T-helper 17 cell (primary cell): Measurements from ENCODE around the gene KIAA0753. TPM values are rescaled to one million over a fixed set of nuclear protein-coding genes. Genes with fewer than 3 reads are reported as not detected.
"Not testable (repeated sequence)": the region's sequence is repeated elsewhere in the genome, so short reads cannot be mapped to it uniquely, and the experiment has no call there.

ENCODE experiments used
- ATAC-seq: fragments of 150-1000 bp; cut with Tn5 transposase; 2 replicates; pipeline ENCODE4 v1.10.0; 2021; ENCODE audit warnings: mild to moderate bottlenecking, moderate library complexity
- DNase-seq, 3 donors: peaks; one replicate each; pipeline versions ENCODE4 v3.0.0 to v3.0.0-alpha.2; 2020 to 2021
- H3K9me3 ChIP-seq: one replicate; pipeline ENCODE4 v1.7.0; 2013; ENCODE audit warnings: low read length, mild to moderate bottlenecking; ENCODE audit not compliant: control insufficient read depth, poor library complexity, severe bottlenecking
- H3K27ac Mint-ChIP-seq: one replicate; pipeline ENCODE4 v1.8.0; 2022; ENCODE audit warnings: mild to moderate bottlenecking, moderate library complexity, mixed read lengths
- H3K27me3 Mint-ChIP-seq: one replicate; pipeline ENCODE4 v1.8.0; 2022; ENCODE audit warnings: mixed read lengths
- H3K36me3 Mint-ChIP-seq: one replicate; pipeline ENCODE4 v1.8.0; 2022; ENCODE audit warnings: low read depth, mixed read lengths
- H3K4me1 Mint-ChIP-seq: one replicate; pipeline ENCODE4 v1.8.0; 2022; ENCODE audit warnings: mild to moderate bottlenecking, mixed read lengths
- H3K4me3 Mint-ChIP-seq: one replicate; pipeline ENCODE4 v1.8.0; 2022; ENCODE audit warnings: mild to moderate bottlenecking, moderate library complexity, mixed read lengths
- total RNA-seq, 4 donors: library from RNA in 2 of 4; stranded (reverse) in 2 of 4; gene quantifications; one replicate each; pipeline ENCODE4 v1.2.3 and lab custom pipeline; 2022 to 2026

Gene KIAA0753
- total RNA-seq, 2 donors from 2014 or later = 10.8 to 12.1 TPM

DNA sequence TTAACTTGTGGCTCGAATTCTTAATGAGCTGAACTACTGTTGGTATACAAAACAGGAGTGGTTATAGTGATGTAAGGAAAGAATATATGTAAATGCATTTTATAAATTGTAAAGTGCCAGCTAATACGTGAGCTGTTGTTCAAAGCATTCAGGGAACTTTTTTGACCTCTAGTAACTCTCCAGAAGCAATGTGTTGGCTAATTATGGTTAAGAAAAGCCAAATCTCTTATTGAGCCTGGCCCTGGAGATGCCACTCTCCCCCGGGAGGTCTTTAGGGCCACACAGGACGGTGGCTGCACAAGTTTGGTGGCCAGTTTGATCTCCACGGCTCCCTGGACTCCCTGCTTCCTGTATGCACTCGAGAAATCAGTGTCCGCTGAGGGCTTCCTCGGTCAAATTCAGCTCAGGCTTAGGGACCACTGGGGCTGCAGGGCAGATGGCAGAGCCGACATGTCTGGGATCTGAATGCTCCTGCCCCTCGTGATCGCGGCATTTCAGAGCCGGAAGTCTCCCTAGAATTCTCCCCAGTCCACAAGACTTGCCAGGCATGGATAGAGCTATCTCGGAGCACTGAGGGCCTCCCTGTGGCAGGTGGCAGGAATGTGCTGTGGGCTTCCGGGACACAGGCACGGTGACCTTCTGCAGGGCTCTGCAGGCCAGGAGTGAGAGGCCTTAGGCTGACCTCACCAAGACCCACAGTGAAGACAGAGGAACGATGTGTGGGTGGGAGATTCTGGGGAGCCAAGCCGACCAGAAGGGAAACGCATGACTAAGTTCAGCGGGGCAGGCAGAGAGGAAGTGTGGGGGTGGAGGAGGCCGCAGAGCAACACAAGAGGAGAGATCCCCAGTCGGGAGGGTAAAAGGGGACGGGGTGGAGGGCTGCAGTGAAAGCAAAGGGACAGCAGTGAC, 65.6 kb downstream of the KIAA0753 start:
- ATAC-seq (peak; percentile 46), DNase-seq (no peak)
- peak overlapping the region; percentile 82 for H3K4me3 Mint-ChIP-seq
- no peaks in the 10 kb centered on the region for H3K36me3 Mint-ChIP-seq
- no peaks in the 10 kb centered on the region for H3K9me3 ChIP-seq
- peak overlapping the region; percentile 83 for H3K27ac Mint-ChIP-seq
- no peaks in the 10 kb centered on the region for H3K27me3 Mint-ChIP-seq
- H3K4me1 Mint-ChIP-seq = peaks cover 14% of the 10 kb centered on the region

DNA sequence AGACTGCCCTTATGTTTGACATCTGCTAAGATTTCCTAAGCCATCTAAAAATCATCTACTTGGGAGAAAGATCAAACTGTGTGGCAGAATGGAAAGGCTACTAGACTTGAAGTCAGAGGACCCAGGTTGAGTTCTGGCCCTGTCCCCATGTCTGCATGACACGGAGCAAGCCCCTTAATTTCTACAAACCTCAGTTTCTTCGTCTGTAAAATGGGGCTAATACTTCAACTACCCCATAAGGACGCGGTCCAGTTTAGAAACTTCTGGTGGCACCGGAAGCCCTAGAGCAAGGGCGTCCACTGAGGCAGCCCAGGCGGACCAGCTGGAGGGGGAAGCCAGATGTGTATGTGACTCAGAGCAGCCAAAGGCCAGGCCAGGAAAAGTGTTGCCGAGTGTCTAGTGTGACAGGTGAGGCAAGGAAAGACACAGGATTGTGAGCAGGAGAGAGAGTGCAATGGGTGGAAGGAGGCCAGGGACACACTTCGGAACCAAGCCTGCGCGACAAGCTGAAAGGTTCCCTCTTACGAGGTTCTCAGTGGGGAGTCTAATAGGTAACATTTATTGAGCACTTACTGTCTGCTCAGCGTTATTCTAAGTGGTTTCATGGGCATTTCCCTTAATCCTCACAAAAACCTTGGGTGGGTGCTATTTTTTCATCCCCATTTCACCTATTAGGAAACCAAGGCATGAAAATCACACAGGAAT, 66.4 kb downstream of the KIAA0753 start:
- Mint-ChIP-seq H3K27ac (peak overlapping the region; percentile 32), H3K27me3 (no peaks in the 10 kb centered on the region), H3K36me3 (no peaks in the 10 kb centered on the region), H3K4me1 (peaks cover 14% of the 10 kb centered on the region), H3K4me3 (peak overlapping the region; percentile 7)
- DNase-seq = no peak
- H3K9me3 ChIP-seq = no peaks in the 10 kb centered on the region
- no peak for ATAC-seq

DNA sequence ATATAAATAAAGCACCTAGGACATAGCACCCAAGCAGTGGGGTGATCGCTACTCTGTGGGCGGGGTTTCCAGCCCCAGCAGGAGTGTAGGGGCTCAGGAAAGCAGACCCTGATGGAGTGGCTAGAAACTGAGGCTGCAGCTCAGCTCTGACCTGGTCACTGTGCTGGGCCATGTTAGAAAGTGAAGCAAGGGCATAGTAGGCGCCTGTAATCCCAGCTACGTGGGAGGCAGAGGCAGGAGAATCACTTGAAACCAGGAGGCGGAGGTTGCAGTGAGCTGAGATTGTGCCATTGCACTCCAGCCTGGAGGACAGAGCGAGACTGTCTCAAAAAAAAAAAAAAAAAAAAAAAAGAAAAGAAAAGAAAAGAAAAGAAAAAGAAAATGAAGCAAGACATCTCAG, 67.0 kb downstream of the KIAA0753 start:
- not testable (repeated sequence) for H3K4me3 Mint-ChIP-seq, H3K36me3 Mint-ChIP-seq, DNase-seq, H3K27ac Mint-ChIP-seq, H3K9me3 ChIP-seq, ATAC-seq, H3K27me3 Mint-ChIP-seq
- peaks cover 14% of the 10 kb centered on the region for H3K4me1 Mint-ChIP-seq

DNA sequence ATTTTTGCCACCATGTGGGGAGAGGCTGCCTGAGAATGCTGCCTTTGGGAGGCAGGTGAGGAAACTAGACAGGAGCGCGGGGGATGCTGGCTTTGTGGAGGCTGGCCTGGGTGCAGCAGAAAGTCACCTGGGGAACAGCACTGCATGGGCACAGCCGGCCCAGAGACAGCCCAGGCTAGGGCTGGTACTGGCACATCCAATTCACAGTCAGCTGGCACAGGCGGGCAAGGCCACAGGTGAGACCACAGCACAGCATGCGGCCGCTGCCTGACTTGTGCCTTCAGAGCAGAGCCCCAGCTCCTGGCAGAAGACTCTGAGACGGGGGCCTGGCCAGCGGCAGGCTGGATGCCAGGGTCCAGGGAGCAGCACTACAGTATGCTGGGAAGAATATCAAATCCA, 67.5 kb downstream of the KIAA0753 start:
- peaks cover 14% of the 10 kb centered on the region for H3K4me1 Mint-ChIP-seq
- H3K36me3 Mint-ChIP-seq = no peaks in the 10 kb centered on the region
- no peak overlapping the region for H3K27ac Mint-ChIP-seq
- H3K4me3 Mint-ChIP-seq = no peak overlapping the region
- peaks cover 1% of the 10 kb centered on the region for H3K27me3 Mint-ChIP-seq
- DNase-seq (no peak), ATAC-seq (no peak)
- no peaks in the 10 kb centered on the region for H3K9me3 ChIP-seq

DNA sequence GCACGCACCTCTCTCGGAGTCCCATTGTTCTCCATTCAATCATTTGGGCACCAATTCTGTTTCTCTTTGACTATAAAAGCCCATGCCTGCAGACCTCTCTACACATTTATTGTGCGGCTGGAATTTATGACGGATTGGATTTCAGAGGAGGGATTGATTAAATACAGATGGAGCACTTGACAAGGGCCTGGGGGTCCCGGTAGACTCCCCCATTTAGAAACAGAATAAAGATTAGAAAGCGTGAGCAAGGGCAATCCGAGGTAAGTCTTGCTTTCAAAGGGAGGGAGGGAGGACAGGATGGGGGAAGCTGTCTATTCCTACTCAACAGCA, 69.1 kb downstream of the KIAA0753 start:
- ATAC-seq = no peak
- no peak overlapping the region for H3K27ac Mint-ChIP-seq

DNA sequence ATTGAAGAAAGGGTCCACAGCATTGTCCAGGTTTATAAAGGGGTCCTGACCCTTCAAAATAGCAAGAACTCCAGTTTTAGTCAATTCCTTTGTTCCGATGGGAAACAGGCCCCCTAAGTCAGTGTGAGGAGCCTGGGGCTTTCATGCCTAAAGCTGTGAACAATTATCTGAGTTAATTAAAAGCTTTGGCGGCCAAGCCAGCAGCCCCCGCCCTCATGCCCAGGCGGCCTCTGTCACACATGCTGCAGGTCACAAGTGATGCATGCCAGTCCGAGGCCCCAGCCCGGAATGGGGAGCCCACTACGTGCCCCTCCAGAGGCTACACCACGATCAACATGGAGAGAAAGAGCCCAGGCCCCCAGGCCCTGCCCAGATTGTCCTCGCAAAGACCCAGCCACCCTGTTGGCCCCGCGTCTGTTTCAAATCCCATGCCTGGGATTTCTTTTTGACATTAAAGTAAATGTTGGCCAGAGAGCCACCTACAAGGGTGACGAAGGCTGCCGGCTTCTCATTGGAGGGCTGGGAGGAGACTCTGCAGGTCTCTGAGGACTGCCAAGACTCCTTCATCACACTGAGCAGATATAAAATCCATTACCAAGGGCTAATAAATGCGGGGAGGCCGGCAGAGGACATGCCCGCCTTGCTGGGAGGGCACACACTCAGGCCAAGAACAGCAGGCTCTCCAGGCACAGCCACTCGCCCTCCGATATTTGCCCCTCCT, 69.6 kb downstream of the KIAA0753 start:
- Mint-ChIP-seq H3K27me3 (peaks cover 7% of the 10 kb centered on the region), H3K4me1 (peaks cover 11% of the 10 kb centered on the region), H3K4me3 (no peak overlapping the region), H3K36me3 (no peaks in the 10 kb centered on the region), H3K27ac (no peak overlapping the region)
- no peaks in the 10 kb centered on the region for H3K9me3 ChIP-seq
- ATAC-seq = no peak
- DNase-seq = no peak

More for the DNA sequence above, 69.1 kb downstream of the KIAA0753 start:
- Mint-ChIP-seq H3K36me3 (no peaks in the 10 kb centered on the region), H3K4me3 (no peak overlapping the region), H3K4me1 (peaks cover 14% of the 10 kb centered on the region), H3K27me3 (peaks cover 7% of the 10 kb centered on the region)
- H3K9me3 ChIP-seq = no peaks in the 10 kb centered on the region
- DNase-seq = no peak

DNA sequence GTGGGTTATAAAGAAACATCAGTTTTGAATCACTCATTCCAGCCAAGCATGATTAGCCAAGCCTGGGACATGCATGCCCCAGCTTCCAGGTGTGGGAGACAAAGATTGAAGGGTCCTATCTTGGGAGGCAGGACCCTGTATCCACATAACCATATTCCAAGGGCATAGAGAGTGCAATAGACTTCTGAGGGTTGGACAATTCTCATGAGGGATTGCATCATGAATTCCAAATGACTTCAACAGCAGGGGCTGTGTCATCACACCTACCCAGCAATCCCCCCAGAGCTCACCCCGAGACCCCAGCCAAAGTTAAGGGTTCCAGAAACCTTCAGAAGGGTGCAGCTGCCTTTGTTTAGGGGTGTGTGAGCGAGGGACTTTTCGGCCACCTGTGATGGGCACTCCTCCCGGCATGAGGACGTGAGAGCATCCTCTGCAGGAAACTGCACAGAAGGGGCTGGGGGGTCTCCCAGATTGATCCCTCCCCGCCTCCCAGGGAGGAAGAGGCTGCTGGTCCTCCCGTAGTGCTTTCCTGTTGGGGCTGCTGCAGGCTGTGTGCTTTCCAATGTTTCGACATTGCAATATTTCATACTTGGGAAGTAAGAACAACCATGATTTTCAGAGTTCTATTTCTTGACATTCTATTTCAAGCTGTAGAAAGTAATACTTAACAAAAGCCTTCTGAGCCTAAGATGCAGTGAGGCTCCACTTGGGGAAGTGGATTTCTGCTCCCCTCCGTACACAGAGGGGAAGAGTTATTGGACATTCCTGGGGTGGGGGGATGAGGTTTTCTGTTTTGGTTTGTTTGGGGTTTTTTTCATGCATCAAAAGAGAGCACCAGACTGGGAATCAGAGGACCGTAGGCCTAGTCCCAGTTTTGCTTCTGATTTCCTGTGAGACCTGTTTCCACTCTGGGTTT, 70.9 kb downstream of the KIAA0753 start:
- ATAC-seq (no peak), DNase-seq (no peak)
- no peak overlapping the region for H3K4me3 Mint-ChIP-seq
- no peaks in the 10 kb centered on the region for H3K36me3 Mint-ChIP-seq
- peaks cover 11% of the 10 kb centered on the region for H3K27me3 Mint-ChIP-seq
- H3K4me1 Mint-ChIP-seq = no peaks in the 10 kb centered on the region
- no peaks in the 10 kb centered on the region for H3K9me3 ChIP-seq
- H3K27ac Mint-ChIP-seq = no peak overlapping the region

DNA sequence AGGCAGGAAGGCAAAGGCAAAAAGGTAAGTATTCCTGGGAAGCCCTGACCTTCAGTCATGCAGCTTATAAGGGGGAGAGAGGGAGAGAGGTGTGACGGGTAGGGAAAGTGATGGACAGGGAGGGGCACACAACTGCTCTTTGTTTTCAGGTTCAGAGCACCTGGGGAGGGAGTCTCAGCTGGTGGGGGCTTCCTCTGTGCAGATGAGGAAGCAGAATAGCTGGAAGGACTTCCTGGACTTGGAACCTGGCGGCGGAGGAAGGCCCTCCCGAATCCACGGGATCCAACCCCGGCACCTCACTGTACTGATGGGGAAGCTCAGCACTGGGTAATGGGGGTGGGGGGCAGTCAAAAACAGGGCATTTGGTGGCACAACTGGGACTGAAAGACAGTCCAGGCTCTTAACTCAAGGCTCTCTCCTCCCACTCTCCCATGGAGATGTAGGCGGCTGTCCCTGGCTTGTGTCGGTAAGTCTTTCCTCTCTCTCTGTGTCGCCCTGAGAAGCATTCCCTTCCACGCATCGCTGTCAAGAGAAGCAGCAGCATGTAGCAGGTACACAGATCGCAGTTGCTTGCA, 72.2 kb downstream of the KIAA0753 start:
- Mint-ChIP-seq H3K27ac (no peak overlapping the region), H3K27me3 (peaks cover 23% of the 10 kb centered on the region), H3K4me3 (no peak overlapping the region), H3K4me1 (no peaks in the 10 kb centered on the region), H3K36me3 (no peaks in the 10 kb centered on the region)
- ATAC-seq (no peak), DNase-seq (no peak)
- no peaks in the 10 kb centered on the region for H3K9me3 ChIP-seq

DNA sequence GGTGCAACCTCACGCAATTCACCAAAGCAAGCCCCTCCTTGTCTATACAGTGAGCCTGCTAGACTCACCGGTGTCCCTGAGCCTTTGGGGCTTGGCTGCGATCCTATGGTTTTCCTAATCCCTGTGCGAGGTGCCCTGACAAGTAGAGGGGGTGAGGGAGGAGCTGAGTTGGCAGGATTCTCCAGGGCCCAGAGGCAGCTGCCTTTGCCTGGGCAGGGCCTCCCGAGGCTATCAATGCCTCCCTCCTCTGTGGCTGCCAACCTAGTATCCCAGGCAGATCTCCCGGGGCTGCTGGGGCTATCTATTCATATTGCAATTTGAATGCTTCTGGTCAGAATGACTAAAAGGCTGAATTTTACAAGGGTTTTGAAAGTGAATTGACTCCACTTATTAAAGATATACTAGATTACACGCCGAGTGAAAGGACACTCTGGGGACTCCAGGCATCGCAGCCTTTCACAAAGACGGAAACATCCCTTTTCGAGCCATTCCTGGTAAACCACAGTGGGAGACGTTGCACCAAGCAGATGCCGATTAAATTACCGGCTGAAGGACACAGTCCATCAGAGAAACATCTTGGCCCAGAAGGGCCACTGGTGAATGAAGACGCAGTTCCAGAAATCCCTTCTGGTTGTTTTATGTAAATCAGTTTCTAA, 72.9 kb downstream of the KIAA0753 start:
- ATAC-seq (no peak), DNase-seq (no peak)
- H3K9me3 ChIP-seq = no peaks in the 10 kb centered on the region
- Mint-ChIP-seq H3K36me3 (no peaks in the 10 kb centered on the region), H3K4me3 (no peak overlapping the region), H3K27me3 (peaks cover 28% of the 10 kb centered on the region), H3K27ac (no peak overlapping the region), H3K4me1 (no peaks in the 10 kb centered on the region)

DNA sequence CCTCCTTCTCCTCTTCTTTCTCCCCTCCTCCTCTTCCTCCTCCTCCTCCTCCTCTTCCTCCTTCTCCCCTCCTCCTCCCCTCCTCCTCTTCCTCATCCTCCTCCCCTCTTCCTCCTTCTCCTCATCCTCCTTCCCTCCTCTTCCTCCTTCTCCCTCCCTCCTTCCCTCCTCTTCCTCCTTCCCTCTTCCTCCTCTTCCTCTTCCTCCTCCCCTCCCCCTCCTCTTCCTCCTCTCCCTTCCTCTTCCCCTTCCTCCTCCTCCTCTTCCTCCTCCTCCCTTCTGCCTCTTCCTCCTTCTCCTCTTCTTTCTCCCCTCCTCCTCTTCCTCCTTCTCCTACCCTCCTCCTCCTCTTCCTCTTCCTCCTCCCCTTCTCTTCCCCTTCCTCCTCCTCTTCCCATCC, 79.1 kb downstream of the KIAA0753 start:
- H3K27ac Mint-ChIP-seq = no peak overlapping the region
- DNase-seq = no peak
- ATAC-seq = no peak

DNA sequence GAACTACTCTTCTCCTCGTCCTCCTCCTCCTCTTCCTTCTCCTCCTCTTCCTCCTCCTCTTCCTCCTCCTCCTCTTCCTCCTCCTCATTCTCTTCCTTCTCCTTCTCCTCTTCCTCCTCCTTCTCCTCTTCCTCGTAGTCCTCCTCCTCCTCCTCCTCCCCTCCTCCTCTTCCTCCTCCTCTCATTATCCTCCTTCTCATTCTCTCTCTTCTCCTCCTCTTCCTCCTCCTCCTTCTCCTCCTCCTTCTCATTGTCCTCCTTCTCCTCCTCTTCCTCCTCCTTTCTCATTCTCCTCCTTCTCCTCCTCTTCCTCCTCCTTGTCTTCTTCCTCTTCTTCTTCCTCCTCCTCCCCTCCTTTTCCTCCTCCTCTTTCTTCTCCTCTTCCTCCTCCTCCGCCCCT, 80.0 kb downstream of the KIAA0753 start:
- DNase-seq (no peak), ATAC-seq (no peak)
- H3K27me3 Mint-ChIP-seq = peaks cover 56% of the 10 kb centered on the region
- no peaks in the 10 kb centered on the region for H3K9me3 ChIP-seq
- peaks cover 8% of the 10 kb centered on the region for H3K4me1 Mint-ChIP-seq
- no peaks in the 10 kb centered on the region for H3K36me3 Mint-ChIP-seq
- no peak overlapping the region for H3K4me3 Mint-ChIP-seq
- no peak overlapping the region for H3K27ac Mint-ChIP-seq

More for the DNA sequence above, 79.1 kb downstream of the KIAA0753 start:
- H3K27me3 Mint-ChIP-seq = peaks cover 55% of the 10 kb centered on the region
- peaks cover 7% of the 10 kb centered on the region for H3K4me1 Mint-ChIP-seq
- H3K36me3 Mint-ChIP-seq = no peaks in the 10 kb centered on the region
- no peaks in the 10 kb centered on the region for H3K9me3 ChIP-seq
- H3K4me3 Mint-ChIP-seq = no peak overlapping the region

DNA sequence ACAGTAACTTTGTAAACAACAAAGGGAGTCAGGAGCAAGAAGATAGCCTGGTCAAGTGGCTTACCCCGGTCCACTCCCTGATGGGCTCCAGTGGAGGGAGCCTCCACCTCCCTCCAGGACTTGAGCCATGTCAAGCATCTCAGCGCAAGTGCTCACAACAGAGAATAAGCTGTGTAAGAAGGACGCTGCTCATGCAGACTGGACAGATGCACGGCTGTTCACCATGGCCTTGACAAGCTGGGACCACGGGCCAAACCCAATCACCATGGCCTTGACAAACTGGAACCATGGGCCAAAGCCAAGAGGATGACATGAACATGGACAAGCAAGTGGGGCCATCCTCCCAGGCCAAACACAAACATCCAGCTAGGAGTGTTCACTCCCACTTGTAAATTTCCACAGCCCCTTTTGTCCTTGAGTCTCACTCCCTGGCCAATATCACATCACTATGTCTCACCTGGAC, 80.7 kb downstream of the KIAA0753 start:
- H3K27me3 Mint-ChIP-seq = peaks cover 60% of the 10 kb centered on the region
- ATAC-seq (no peak), DNase-seq (no peak)

More for the DNA sequence above, 80.7 kb downstream of the KIAA0753 start:
- H3K36me3 Mint-ChIP-seq = peaks cover 2% of the 10 kb centered on the region
- no peak overlapping the region for H3K4me3 Mint-ChIP-seq
- no peaks in the 10 kb centered on the region for H3K9me3 ChIP-seq
- H3K27ac Mint-ChIP-seq = no peak overlapping the region
- peaks cover 13% of the 10 kb centered on the region for H3K4me1 Mint-ChIP-seq
